Ovary (tissue), 3 donors: ENCODE results near the gene CHST12.

Experiments
- POLR2A ChIP-seq: fragments of 450-650 bp; IDR thresholded peaks from one replicate; pipeline ENCODE4 v1.6.1; 2017; ENCODE audit warnings: antibody characterized with exemption, mild to moderate bottlenecking, moderate library complexity
- TF ChIP-seq, protein P1 (sequence below), 3 donors: fragments of 450-650 bp in 2 of 3; fragments of 200-600 bp in 1 of 3; IDR thresholded peaks; one replicate each; pipeline versions ENCODE4 v1.5.1 to v1.8.0; 2016 to 2022; ENCODE audit warnings: antibody characterized with exemption in 3 of 3, mild to moderate bottlenecking in 1 of 3
- donor health status: DM: no; HTN: no; CAD: no.

DNA sequence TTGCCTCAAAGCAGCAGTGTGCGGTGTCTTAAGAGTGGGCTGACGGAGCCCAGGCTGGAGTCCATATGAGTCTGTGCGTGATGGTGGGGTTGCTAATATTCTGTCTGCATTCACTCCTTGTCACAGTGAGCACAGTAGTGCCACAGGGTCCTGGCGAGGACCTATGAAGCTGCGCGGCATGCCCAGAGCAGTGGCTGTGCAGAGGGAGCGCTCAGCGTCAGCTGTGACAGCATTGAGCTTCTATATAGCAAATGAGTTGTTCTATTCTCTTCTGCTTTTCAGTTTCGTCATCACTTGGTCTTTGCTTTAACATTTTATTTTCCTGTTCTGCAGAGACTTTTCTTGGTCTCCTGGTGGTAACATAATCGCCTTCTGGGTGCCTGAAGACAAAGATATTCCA, 34.3 kb upstream of the CHST12 start:
- TF ChIP-seq, protein P1, sequence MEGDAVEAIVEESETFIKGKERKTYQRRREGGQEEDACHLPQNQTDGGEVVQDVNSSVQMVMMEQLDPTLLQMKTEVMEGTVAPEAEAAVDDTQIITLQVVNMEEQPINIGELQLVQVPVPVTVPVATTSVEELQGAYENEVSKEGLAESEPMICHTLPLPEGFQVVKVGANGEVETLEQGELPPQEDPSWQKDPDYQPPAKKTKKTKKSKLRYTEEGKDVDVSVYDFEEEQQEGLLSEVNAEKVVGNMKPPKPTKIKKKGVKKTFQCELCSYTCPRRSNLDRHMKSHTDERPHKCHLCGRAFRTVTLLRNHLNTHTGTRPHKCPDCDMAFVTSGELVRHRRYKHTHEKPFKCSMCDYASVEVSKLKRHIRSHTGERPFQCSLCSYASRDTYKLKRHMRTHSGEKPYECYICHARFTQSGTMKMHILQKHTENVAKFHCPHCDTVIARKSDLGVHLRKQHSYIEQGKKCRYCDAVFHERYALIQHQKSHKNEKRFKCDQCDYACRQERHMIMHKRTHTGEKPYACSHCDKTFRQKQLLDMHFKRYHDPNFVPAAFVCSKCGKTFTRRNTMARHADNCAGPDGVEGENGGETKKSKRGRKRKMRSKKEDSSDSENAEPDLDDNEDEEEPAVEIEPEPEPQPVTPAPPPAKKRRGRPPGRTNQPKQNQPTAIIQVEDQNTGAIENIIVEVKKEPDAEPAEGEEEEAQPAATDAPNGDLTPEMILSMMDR (IDR thresholded peaks at IDR 0.05), result no peak
- no peak for TF ChIP-seq POLR2A
